CD1c-positive myeloid dendritic cell (primary cell): ENCODE measurements around the gene TRAPPC4.
A peak's percentile ranks its signal among the peaks of the same experiment; 100 is the strongest.
"Not testable (repeated sequence)": the region's sequence is repeated elsewhere in the genome, so short reads cannot be mapped to it uniquely, and the experiment has no call there.

Source experiments
- DNase-seq: peaks from one replicate; pipeline ENCODE4 v3.0.0-alpha.2; 2016; ENCODE audit errors: extremely low spot score

Gene TRAPPC4

GRCh38 chr11:119033421-119033820 is 14.9 kb downstream of the TRAPPC4 start:
- DNase-seq = not testable (repeated sequence)

- no peak for DNase-seq
Observed at GRCh38 chr11:119034813-119035212, 16.2 kb downstream of the TRAPPC4 start.

- no peak for DNase-seq
Observed at GRCh38 chr11:119038884-119039283, 20.3 kb downstream of the TRAPPC4 start.

GRCh38 chr11:119039471-119039870 is 20.9 kb downstream of the TRAPPC4 start:
- not testable (repeated sequence) for DNase-seq

GRCh38 chr11:119041821-119042514 is 23.4 kb downstream of the TRAPPC4 start:
- no peak for DNase-seq

- no peak for DNase-seq
Observed at GRCh38 chr11:119042927-119043326, 24.4 kb downstream of the TRAPPC4 start.

GRCh38 chr11:119044708-119045107 is 26.1 kb downstream of the TRAPPC4 start:
- no peak for DNase-seq

- no peak for DNase-seq
Observed at GRCh38 chr11:119046489-119046888, 27.9 kb downstream of the TRAPPC4 start.

- DNase-seq = no peak
Observed at GRCh38 chr11:119047205-119047604, 28.6 kb downstream of the TRAPPC4 start.

- no peak for DNase-seq
Observed at GRCh38 chr11:119048644-119049043, 30.1 kb downstream of the TRAPPC4 start.

GRCh38 chr11:119049081-119049480 is 30.5 kb downstream of the TRAPPC4 start:
- DNase-seq = no peak

GRCh38 chr11:119051440-119052162 is 33.0 kb downstream of the TRAPPC4 start:
- DNase-seq = no peak

- DNase-seq = no peak
Observed at GRCh38 chr11:119052163-119052814, 33.7 kb downstream of the TRAPPC4 start.

- no peak for DNase-seq
Observed at GRCh38 chr11:119054418-119054817, 35.9 kb downstream of the TRAPPC4 start.

- DNase-seq = peak; percentile 18
Observed at GRCh38 chr11:119055901-119056300, 37.3 kb downstream of the TRAPPC4 start.

- no peak for DNase-seq
Observed at GRCh38 chr11:119056421-119056999, 37.9 kb downstream of the TRAPPC4 start.

- DNase-seq = peak; percentile 99
Observed at GRCh38 chr11:119057000-119057769, 38.6 kb downstream of the TRAPPC4 start, which contains the start of gene HYOU1. HYOU1 (minus strand) TSS chr11:119057205; CDS start chr11:119056160, 1,045 bp downstream.

GRCh38 chr11:119059128-119059527 is 40.6 kb downstream of the TRAPPC4 start:
- not testable (repeated sequence) for DNase-seq

GRCh38 chr11:119061256-119061655 is 42.7 kb downstream of the TRAPPC4 start:
- no peak for DNase-seq

GRCh38 chr11:119062779-119063178 is 44.2 kb downstream of the TRAPPC4 start:
- no peak for DNase-seq

- DNase-seq = peak; percentile 48
Observed at GRCh38 chr11:119065369-119065768, 46.8 kb downstream of the TRAPPC4 start.
